ENCODE measurements around the gene TBL1XR1.

DNA sequence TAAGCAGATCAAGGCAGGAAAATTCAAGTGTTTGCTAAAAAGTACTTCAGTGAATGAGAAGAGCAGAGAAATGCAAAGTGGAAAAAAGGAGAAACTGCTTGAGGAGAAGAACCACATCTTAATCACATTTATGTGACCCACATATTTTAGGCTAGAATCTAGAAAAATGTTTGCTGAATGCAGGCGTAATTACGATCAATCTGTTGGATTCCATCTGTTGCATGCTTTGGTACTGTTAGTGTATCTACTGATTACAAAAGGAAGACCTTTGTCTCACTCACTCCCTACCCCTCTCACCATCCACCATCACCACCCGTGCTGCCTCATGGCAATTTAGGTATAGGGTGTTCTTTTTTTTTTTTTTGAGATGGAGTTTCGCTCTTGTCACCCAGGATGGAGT is 9.7 kb upstream of the TBL1XR1 start:
- TF ChIP-seq, protein P1, sequence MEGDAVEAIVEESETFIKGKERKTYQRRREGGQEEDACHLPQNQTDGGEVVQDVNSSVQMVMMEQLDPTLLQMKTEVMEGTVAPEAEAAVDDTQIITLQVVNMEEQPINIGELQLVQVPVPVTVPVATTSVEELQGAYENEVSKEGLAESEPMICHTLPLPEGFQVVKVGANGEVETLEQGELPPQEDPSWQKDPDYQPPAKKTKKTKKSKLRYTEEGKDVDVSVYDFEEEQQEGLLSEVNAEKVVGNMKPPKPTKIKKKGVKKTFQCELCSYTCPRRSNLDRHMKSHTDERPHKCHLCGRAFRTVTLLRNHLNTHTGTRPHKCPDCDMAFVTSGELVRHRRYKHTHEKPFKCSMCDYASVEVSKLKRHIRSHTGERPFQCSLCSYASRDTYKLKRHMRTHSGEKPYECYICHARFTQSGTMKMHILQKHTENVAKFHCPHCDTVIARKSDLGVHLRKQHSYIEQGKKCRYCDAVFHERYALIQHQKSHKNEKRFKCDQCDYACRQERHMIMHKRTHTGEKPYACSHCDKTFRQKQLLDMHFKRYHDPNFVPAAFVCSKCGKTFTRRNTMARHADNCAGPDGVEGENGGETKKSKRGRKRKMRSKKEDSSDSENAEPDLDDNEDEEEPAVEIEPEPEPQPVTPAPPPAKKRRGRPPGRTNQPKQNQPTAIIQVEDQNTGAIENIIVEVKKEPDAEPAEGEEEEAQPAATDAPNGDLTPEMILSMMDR (IDR thresholded peaks at IDR 0.05; ENCODE audit: control extremely low read depth in 1 of 3, insufficient read depth in 1 of 3, low read depth in 1 of 3, low read length in 3 of 3), result no peak
- TF ChIP-seq, protein P2, sequence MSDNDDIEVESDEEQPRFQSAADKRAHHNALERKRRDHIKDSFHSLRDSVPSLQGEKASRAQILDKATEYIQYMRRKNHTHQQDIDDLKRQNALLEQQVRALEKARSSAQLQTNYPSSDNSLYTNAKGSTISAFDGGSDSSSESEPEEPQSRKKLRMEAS (IDR thresholded peaks at IDR 0.05), result no peak
- TF ChIP-seq POLR2AphosphoS5 (IDR thresholded peaks at IDR 0.05; ENCODE audit: low read depth, low read length) (no peak), CREB1 (IDR thresholded peaks at IDR 0.05) (no peak), TAF1 (IDR thresholded peaks at IDR 0.05; ENCODE audit: low read depth, low read length) (no peak), JUND (IDR thresholded peaks at IDR 0.05; ENCODE audit: low read length) (no peak), SP1 (IDR thresholded peaks at IDR 0.05; ENCODE audit: low read depth, low read length) (no peak), RNF2 (IDR thresholded peaks at IDR 0.05; ENCODE audit: borderline replicate concordance, low read depth, low read length, missing control alignments, poor library complexity, severe bottlenecking) (no peak), SIN3A (conservative IDR thresholded peaks at IDR 0.05 in 1 of 2, IDR thresholded peaks at IDR 0.05 in 1 of 2; ENCODE audit: low read depth in 1 of 2, low read length in 2 of 2) (no peak)
- TF ChIP-seq, protein P3, sequence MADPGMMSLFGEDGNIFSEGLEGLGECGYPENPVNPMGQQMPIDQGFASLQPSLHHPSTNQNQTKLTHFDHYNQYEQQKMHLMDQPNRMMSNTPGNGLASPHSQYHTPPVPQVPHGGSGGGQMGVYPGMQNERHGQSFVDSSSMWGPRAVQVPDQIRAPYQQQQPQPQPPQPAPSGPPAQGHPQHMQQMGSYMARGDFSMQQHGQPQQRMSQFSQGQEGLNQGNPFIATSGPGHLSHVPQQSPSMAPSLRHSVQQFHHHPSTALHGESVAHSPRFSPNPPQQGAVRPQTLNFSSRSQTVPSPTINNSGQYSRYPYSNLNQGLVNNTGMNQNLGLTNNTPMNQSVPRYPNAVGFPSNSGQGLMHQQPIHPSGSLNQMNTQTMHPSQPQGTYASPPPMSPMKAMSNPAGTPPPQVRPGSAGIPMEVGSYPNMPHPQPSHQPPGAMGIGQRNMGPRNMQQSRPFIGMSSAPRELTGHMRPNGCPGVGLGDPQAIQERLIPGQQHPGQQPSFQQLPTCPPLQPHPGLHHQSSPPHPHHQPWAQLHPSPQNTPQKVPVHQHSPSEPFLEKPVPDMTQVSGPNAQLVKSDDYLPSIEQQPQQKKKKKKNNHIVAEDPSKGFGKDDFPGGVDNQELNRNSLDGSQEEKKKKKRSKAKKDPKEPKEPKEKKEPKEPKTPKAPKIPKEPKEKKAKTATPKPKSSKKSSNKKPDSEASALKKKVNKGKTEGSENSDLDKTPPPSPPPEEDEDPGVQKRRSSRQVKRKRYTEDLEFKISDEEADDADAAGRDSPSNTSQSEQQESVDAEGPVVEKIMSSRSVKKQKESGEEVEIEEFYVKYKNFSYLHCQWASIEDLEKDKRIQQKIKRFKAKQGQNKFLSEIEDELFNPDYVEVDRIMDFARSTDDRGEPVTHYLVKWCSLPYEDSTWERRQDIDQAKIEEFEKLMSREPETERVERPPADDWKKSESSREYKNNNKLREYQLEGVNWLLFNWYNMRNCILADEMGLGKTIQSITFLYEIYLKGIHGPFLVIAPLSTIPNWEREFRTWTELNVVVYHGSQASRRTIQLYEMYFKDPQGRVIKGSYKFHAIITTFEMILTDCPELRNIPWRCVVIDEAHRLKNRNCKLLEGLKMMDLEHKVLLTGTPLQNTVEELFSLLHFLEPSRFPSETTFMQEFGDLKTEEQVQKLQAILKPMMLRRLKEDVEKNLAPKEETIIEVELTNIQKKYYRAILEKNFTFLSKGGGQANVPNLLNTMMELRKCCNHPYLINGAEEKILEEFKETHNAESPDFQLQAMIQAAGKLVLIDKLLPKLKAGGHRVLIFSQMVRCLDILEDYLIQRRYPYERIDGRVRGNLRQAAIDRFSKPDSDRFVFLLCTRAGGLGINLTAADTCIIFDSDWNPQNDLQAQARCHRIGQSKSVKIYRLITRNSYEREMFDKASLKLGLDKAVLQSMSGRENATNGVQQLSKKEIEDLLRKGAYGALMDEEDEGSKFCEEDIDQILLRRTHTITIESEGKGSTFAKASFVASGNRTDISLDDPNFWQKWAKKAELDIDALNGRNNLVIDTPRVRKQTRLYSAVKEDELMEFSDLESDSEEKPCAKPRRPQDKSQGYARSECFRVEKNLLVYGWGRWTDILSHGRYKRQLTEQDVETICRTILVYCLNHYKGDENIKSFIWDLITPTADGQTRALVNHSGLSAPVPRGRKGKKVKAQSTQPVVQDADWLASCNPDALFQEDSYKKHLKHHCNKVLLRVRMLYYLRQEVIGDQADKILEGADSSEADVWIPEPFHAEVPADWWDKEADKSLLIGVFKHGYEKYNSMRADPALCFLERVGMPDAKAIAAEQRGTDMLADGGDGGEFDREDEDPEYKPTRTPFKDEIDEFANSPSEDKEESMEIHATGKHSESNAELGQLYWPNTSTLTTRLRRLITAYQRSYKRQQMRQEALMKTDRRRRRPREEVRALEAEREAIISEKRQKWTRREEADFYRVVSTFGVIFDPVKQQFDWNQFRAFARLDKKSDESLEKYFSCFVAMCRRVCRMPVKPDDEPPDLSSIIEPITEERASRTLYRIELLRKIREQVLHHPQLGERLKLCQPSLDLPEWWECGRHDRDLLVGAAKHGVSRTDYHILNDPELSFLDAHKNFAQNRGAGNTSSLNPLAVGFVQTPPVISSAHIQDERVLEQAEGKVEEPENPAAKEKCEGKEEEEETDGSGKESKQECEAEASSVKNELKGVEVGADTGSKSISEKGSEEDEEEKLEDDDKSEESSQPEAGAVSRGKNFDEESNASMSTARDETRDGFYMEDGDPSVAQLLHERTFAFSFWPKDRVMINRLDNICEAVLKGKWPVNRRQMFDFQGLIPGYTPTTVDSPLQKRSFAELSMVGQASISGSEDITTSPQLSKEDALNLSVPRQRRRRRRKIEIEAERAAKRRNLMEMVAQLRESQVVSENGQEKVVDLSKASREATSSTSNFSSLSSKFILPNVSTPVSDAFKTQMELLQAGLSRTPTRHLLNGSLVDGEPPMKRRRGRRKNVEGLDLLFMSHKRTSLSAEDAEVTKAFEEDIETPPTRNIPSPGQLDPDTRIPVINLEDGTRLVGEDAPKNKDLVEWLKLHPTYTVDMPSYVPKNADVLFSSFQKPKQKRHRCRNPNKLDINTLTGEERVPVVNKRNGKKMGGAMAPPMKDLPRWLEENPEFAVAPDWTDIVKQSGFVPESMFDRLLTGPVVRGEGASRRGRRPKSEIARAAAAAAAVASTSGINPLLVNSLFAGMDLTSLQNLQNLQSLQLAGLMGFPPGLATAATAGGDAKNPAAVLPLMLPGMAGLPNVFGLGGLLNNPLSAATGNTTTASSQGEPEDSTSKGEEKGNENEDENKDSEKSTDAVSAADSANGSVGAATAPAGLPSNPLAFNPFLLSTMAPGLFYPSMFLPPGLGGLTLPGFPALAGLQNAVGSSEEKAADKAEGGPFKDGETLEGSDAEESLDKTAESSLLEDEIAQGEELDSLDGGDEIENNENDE (IDR thresholded peaks at IDR 0.05; ENCODE audit: insufficient replicate concordance, low read length), result no peak
- TF ChIP-seq, protein P4, sequence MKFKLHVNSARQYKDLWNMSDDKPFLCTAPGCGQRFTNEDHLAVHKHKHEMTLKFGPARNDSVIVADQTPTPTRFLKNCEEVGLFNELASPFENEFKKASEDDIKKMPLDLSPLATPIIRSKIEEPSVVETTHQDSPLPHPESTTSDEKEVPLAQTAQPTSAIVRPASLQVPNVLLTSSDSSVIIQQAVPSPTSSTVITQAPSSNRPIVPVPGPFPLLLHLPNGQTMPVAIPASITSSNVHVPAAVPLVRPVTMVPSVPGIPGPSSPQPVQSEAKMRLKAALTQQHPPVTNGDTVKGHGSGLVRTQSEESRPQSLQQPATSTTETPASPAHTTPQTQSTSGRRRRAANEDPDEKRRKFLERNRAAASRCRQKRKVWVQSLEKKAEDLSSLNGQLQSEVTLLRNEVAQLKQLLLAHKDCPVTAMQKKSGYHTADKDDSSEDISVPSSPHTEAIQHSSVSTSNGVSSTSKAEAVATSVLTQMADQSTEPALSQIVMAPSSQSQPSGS (IDR thresholded peaks at IDR 0.05; ENCODE audit: low read length), result no peak

All from H1 (cell line).